ENCODE results near the gene PVR. TPM values are rescaled to one million over a fixed set of nuclear protein-coding genes. Genes with fewer than 3 reads are reported as not detected.
"Not testable (repeated sequence)": the region's sequence is repeated elsewhere in the genome, so short reads cannot be mapped to it uniquely, and the experiment has no call there.

Gene PVR
- total RNA-seq, 3 donors from 2014 or later = 8.5 to 30.2 (median 22.0) TPM

- no peaks in the 10 kb centered on the region for H3K27me3 ChIP-seq
Measured at GRCh38 chr19:44666852-44667556, 23.3 kb downstream of the PVR start.

DNA sequence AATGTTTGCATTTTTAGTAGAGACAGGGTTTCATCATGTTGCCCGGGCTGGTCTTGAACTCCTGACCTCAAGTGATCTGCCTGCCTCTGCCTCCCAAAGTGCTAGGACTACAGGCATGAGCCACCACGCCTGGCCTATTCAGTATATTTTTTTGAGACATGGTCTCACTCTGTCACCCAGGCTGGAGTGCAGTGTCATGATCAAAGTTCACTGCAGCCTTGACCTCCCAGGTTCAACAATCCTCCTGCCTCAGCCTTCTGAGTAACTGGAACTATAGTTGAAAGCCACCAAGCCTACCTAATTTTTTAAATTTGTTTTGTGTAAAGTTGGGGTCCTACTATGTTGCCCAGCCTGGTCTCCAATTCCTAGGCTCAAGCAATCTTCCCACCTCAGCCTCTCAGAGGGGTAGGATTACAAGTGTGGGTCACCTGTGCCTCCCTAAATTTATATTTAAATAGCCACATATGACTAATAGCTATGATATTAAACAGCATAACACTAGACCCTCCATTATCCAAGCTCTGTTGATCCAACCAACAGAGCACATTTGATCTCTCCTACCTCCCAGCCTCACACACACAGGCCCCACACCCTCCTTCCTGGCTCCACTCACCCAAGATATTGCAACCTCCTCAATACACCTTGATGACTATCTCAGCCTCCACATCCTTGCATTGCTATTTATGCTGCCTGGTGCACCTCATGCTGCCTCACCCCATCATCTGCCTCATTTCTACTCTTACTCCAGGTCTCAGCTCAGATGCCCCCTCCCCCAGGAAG is 25.5 kb downstream of the PVR start:
- H3K4me1 ChIP-seq = no peaks in the 10 kb centered on the region
- H3K27me3 ChIP-seq = no peaks in the 10 kb centered on the region
- no peaks in the 10 kb centered on the region for H3K9me3 ChIP-seq
- TF ChIP-seq, protein P1, sequence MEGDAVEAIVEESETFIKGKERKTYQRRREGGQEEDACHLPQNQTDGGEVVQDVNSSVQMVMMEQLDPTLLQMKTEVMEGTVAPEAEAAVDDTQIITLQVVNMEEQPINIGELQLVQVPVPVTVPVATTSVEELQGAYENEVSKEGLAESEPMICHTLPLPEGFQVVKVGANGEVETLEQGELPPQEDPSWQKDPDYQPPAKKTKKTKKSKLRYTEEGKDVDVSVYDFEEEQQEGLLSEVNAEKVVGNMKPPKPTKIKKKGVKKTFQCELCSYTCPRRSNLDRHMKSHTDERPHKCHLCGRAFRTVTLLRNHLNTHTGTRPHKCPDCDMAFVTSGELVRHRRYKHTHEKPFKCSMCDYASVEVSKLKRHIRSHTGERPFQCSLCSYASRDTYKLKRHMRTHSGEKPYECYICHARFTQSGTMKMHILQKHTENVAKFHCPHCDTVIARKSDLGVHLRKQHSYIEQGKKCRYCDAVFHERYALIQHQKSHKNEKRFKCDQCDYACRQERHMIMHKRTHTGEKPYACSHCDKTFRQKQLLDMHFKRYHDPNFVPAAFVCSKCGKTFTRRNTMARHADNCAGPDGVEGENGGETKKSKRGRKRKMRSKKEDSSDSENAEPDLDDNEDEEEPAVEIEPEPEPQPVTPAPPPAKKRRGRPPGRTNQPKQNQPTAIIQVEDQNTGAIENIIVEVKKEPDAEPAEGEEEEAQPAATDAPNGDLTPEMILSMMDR (IDR thresholded peaks at IDR 0.05) = no peak
- no peak for TF ChIP-seq POLR2A (IDR thresholded peaks at IDR 0.05)
- no peak for TF ChIP-seq POLR2AphosphoS5 (IDR thresholded peaks at IDR 0.05)
- H3K27ac ChIP-seq = no peak overlapping the region
- H3K4me3 ChIP-seq = no peak overlapping the region
- no peak for DNase-seq (ENCODE audit: low spot score in 2 of 2)
- no peaks in the 10 kb centered on the region for H3K36me3 ChIP-seq
- intact Hi-C loops (cut with DNase I; ENCODE audit: low total_unique reads) = no loop called here

More at GRCh38 chr19:44666852-44667556, 23.3 kb downstream of the PVR start:
- intact Hi-C loops (cut with DNase I; ENCODE audit: low total_unique reads) = no loop called here
- no peak for DNase-seq (ENCODE audit: low spot score in 2 of 2)
- Histone ChIP-seq H3K36me3 (no peaks in the 10 kb centered on the region), H3K27ac (no peak overlapping the region), H3K9me3 (no peaks in the 10 kb centered on the region), H3K4me3 (no peak overlapping the region), H3K4me1 (no peaks in the 10 kb centered on the region)
- no peak for TF ChIP-seq POLR2AphosphoS5 (IDR thresholded peaks at IDR 0.05)
- TF ChIP-seq, protein P1 (IDR thresholded peaks at IDR 0.05) = no peak
- no peak for TF ChIP-seq POLR2A (IDR thresholded peaks at IDR 0.05)

- intact Hi-C loops (cut with DNase I; ENCODE audit: low total_unique reads); H3K36me3 ChIP-seq; DNase-seq (ENCODE audit: low spot score in 2 of 2); H3K4me3 ChIP-seq; H3K27me3 ChIP-seq; H3K27ac ChIP-seq; H3K4me1 ChIP-seq; H3K9me3 ChIP-seq: not testable (repeated sequence)
Measured at GRCh38 chr19:44670027-44670426, 26.3 kb downstream of the PVR start.

- H3K4me1 ChIP-seq = no peaks in the 10 kb centered on the region
- no peaks in the 10 kb centered on the region for H3K27me3 ChIP-seq
- TF ChIP-seq, protein P1 (IDR thresholded peaks at IDR 0.05) = no peak
- peak in 1 of 3 donors; percentile 16 for TF ChIP-seq POLR2AphosphoS5 (IDR thresholded peaks at IDR 0.05)
- no peak within 1 kb of the TSS for H3K4me3 ChIP-seq
- no peak within 1 kb of the TSS for H3K27ac ChIP-seq
- DNase-seq (ENCODE audit: low spot score in 2 of 2) = peak in 1 of 2 donors; percentile 26
- no peaks in the 10 kb centered on the region for H3K9me3 ChIP-seq
- H3K36me3 ChIP-seq = no peaks in the 10 kb centered on the region
- intact Hi-C loops (cut with DNase I; ENCODE audit: low total_unique reads) = no loop called here
Measured at GRCh38 chr19:44671400-44671799, 27.7 kb downstream of the PVR start, which contains the start of gene CEACAM19. CEACAM19 (plus strand) TSS chr19:44671482; CDS start chr19:44671932, 450 bp downstream.

DNA sequence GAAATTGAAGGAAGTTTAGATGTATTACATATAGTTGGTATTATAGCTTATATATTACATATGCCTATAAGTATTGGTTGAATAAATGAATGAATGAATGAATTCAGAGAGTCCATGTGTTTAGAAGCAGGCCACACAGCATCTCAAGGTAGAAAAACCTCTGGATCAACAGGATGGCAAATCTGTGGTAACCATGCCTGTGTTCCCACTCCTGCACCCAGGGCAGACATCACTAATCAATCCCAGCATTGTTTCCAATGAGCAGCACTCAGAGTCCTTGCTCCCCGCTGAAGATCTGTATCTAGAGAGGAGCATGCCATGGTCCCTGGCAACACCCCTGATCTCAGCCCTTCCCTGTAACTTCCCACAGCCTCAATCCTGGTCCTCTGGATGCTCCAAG is 28.5 kb downstream of the PVR start:
- Histone ChIP-seq H3K27me3 (no peaks in the 10 kb centered on the region), H3K4me1 (no peaks in the 10 kb centered on the region), H3K4me3 (no peak overlapping the region), H3K36me3 (no peaks in the 10 kb centered on the region), H3K27ac (no peak overlapping the region), H3K9me3 (no peaks in the 10 kb centered on the region)
- intact Hi-C loops (cut with DNase I; ENCODE audit: low total_unique reads) = no loop called here
- no peak for TF ChIP-seq POLR2AphosphoS5 (IDR thresholded peaks at IDR 0.05)
- TF ChIP-seq POLR2A (IDR thresholded peaks at IDR 0.05) = no peak
- TF ChIP-seq, protein P1 (IDR thresholded peaks at IDR 0.05) = no peak
- DNase-seq (ENCODE audit: low spot score in 2 of 2) = no peak

All from breast epithelium (tissue), 4 donors.